Testis (tissue), 2 donors: ENCODE results near the gene ATP2B2.

Experiments
- CTCF ChIP-seq, 3 experiments: fragments of 450-650 bp in 2 of 3; fragments of 200-600 bp in 1 of 3; sonication (generic) in 1 of 3; IDR thresholded peaks; one replicate each; pipeline ENCODE4 v1.5.1; 2016 to 2019; ENCODE audit warnings: antibody characterized with exemption in 3 of 3, mild to moderate bottlenecking in 2 of 3, moderate library complexity in 1 of 3
- POLR2A ChIP-seq: fragments of 450-650 bp; IDR thresholded peaks from one replicate; pipeline ENCODE4 v1.6.1; 2017; ENCODE audit warnings: antibody characterized with exemption, mild to moderate bottlenecking, moderate library complexity

- no peak for TF ChIP-seq CTCF (IDR thresholded peaks at IDR 0.05)
- no peak for TF ChIP-seq POLR2A
These were observed 129.0 kb downstream of the ATP2B2 start for GRCh38 chr3:10376353-10376752.
